Measurements from ENCODE around the gene RTN4RL1. TPM values are rescaled to one million over a fixed set of nuclear protein-coding genes. Genes with fewer than 3 reads are reported as not detected.

The RTN4RL1 gene
- total and polyA plus RNA-seq, 2 donors from 2014 or later, result 2.0 to 10.7 TPM

GRCh38 chr17:1979182-1979985 lies 45.8 kb downstream of the RTN4RL1 start:
- H3K9ac ChIP-seq (ENCODE audit: low read length in 3 of 3), result no peak overlapping the region
- DNase-seq (peak in 3 of 5 donors; percentile 63 to 83 (median 77)), FAIRE-seq (no peak)
- peaks cover 0 to 15% (median 8%) of the 10 kb centered on the region in 3 donors for H3K4me1 ChIP-seq (ENCODE audit: control insufficient read depth in 2 of 3, insufficient read depth in 2 of 3, low read depth in 1 of 3, low read length in 3 of 3)
- no peak overlapping the region for H3K4me3 ChIP-seq (ENCODE audit: low read length in 3 of 3)
- no peaks in the 10 kb centered on the region for H3K36me3 ChIP-seq (ENCODE audit: control insufficient read depth in 2 of 3, insufficient read depth in 3 of 3, low read length in 3 of 3)
- H3K27ac ChIP-seq (ENCODE audit: low read depth in 2 of 2, low read length in 2 of 2), result no peak overlapping the region
- H3K27me3 ChIP-seq (ENCODE audit: control insufficient read depth, insufficient read depth, low read length), result peaks cover 4% of the 10 kb centered on the region
- intact Hi-C loops (cut with DNase I), result no loop called here
- TF ChIP-seq, protein P1, sequence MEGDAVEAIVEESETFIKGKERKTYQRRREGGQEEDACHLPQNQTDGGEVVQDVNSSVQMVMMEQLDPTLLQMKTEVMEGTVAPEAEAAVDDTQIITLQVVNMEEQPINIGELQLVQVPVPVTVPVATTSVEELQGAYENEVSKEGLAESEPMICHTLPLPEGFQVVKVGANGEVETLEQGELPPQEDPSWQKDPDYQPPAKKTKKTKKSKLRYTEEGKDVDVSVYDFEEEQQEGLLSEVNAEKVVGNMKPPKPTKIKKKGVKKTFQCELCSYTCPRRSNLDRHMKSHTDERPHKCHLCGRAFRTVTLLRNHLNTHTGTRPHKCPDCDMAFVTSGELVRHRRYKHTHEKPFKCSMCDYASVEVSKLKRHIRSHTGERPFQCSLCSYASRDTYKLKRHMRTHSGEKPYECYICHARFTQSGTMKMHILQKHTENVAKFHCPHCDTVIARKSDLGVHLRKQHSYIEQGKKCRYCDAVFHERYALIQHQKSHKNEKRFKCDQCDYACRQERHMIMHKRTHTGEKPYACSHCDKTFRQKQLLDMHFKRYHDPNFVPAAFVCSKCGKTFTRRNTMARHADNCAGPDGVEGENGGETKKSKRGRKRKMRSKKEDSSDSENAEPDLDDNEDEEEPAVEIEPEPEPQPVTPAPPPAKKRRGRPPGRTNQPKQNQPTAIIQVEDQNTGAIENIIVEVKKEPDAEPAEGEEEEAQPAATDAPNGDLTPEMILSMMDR (IDR thresholded peaks at IDR 0.05; ENCODE audit: borderline replicate concordance, extremely low read depth, insufficient read depth), result no peak
- H3K9me3 ChIP-seq (ENCODE audit: control insufficient read depth in 2 of 3, insufficient read depth in 1 of 3, low read length in 3 of 3), result no peaks in the 10 kb centered on the region

DNA sequence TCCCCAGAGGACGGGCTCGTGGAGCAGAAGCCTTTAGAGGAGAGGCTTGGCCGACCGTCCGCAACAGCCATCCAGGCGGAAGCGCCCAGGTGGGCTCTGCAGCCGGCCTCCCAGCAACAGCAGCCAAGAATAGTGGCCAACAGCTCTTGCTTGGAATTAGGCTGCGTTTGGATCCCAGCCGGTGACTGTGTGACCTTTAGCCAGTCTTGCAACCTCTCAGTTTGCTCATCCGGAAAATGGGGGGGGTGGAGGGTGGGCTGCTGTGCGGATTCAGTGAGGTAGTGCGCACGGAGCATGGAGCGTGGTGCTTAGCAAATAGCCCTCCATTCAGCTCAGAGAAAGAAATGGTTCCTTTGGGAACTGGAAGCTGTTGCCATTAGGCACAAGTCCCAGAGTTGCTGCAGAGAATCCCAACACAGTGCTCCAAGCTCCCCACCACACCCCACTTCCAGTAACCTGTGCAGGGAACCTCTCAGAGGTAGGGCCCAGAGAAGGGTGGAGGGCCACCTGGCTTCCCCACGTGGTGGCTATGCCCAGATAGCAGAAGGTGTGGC lies 46.7 kb downstream of the RTN4RL1 start:
- no peak overlapping the region for H3K27ac ChIP-seq (ENCODE audit: low read depth in 2 of 2, low read length in 2 of 2)

DNA sequence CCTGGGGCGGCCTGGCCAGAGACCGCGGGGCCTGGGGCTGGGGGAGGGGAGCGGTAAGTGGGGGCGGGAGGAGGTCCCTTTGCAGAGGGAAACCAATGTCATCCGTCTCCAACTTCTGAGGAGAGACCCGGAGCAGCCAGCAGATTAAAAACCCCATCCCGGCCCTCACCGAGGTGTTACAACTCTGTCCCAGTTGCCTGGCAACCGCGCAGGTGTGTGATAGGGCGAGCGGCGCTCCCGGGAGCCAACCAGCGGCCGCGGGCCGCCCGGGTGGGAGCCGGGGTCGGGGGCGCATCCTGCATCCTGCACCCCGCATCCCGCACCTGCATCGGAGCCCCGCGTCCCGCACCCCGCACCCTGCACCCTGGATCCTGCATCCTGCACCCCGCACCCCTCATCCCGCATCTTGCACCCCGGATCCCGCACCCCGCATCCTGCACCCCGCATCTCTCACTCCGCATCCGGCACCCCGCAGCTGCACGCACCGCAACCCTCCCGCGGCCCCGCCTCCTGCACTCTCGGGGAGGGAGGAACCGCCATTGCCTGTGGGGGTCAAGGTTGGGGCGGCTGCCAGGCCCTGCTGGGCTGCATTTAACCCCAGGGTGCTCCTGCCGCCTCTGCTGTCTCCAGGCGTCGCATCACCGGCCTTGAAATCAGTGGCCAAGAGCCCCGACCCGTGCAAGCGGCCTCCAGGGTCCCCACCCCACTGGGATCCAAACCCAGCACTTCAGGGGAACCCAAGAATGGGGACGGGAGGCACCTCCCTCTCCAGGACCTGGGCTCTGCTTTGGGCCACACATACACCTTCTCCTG lies 47.3 kb downstream of the RTN4RL1 start:
- Histone ChIP-seq H3K27ac (ENCODE audit: low read depth in 2 of 2, low read length in 2 of 2) (no peak overlapping the region), H3K4me3 (ENCODE audit: low read length in 3 of 3) (no peak overlapping the region), H3K9me3 (ENCODE audit: control insufficient read depth in 2 of 3, insufficient read depth in 1 of 3, low read length in 3 of 3) (no peaks in the 10 kb centered on the region), H3K9ac (ENCODE audit: low read length in 3 of 3) (no peak overlapping the region), H3K4me1 (ENCODE audit: control insufficient read depth in 2 of 3, insufficient read depth in 2 of 3, low read depth in 1 of 3, low read length in 3 of 3) (peaks cover 0 to 15% (median 8%) of the 10 kb centered on the region in 3 donors), H3K36me3 (ENCODE audit: control insufficient read depth in 2 of 3, insufficient read depth in 3 of 3, low read length in 3 of 3) (no peaks in the 10 kb centered on the region), H3K27me3 (ENCODE audit: control insufficient read depth, insufficient read depth, low read length) (peaks cover 4% of the 10 kb centered on the region)
- TF ChIP-seq, protein P1 (IDR thresholded peaks at IDR 0.05; ENCODE audit: borderline replicate concordance, extremely low read depth, insufficient read depth), result no peak
- intact Hi-C loops (cut with DNase I), result no loop called here
- DNase-seq (peak in 4 of 5 donors; percentile 58 to 72 (median 66)), FAIRE-seq (no peak)

More for the DNA sequence above, 46.7 kb downstream of the RTN4RL1 start:
- Histone ChIP-seq H3K9me3 (ENCODE audit: control insufficient read depth in 2 of 3, insufficient read depth in 1 of 3, low read length in 3 of 3) (no peaks in the 10 kb centered on the region), H3K36me3 (ENCODE audit: control insufficient read depth in 2 of 3, insufficient read depth in 3 of 3, low read length in 3 of 3) (no peaks in the 10 kb centered on the region), H3K27me3 (ENCODE audit: control insufficient read depth, insufficient read depth, low read length) (peaks cover 4% of the 10 kb centered on the region), H3K4me1 (ENCODE audit: control insufficient read depth in 2 of 3, insufficient read depth in 2 of 3, low read depth in 1 of 3, low read length in 3 of 3) (peaks cover 0 to 15% (median 8%) of the 10 kb centered on the region in 3 donors), H3K9ac (ENCODE audit: low read length in 3 of 3) (no peak overlapping the region), H3K4me3 (ENCODE audit: low read length in 3 of 3) (no peak overlapping the region)
- TF ChIP-seq, protein P1 (IDR thresholded peaks at IDR 0.05; ENCODE audit: borderline replicate concordance, extremely low read depth, insufficient read depth), result no peak
- intact Hi-C loops (cut with DNase I), result no loop called here
- FAIRE-seq (no peak), DNase-seq (no peak)
